ENCODE results near the gene NEU2.

NEU2 gene

GRCh38 chr2:233075966-233076339, 43.5 kb downstream of the NEU2 start:
- DNase-seq (ENCODE audit: low read depth in 2 of 2): no peak
- H3K4me3 ChIP-seq (replicated peaks in 1 of 2; ENCODE audit: low read depth in 2 of 2, low read length in 2 of 2): no peak overlapping the region
- no peak for TF ChIP-seq CTCF (IDR thresholded peaks at IDR 0.05; ENCODE audit: low read depth, low read length)

- no peak overlapping the region for H3K4me3 ChIP-seq (replicated peaks in 1 of 2; ENCODE audit: low read depth in 2 of 2, low read length in 2 of 2)
- no peak for DNase-seq (ENCODE audit: low read depth in 2 of 2)
- no peak for TF ChIP-seq CTCF (IDR thresholded peaks at IDR 0.05; ENCODE audit: low read depth, low read length)
These were observed 44.3 kb downstream of the NEU2 start for GRCh38 chr2:233076749-233077148.

DNA sequence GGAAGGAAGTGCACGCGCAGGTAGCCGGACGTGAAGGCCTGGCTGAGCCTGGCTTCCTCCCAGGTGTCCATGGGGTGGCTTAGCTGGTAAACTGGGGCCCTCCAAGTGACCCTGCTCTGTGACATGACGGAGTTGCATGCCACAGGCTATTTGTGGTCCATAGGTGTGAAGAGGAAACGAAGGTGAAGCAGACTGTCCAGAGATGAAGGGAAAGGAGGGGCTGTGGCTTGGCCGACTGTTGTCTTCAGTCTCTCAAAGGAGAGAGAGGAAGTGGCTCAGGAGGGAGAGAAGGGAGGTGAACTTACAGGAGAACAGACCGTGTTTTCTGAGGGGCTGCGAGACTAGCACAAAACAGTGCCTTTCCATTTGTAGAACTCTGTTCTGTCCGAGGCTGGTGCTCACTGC, 47.0 kb downstream of the NEU2 start:
- DNase-seq (ENCODE audit: low read depth in 2 of 2): no peak
- no peak for TF ChIP-seq CTCF (IDR thresholded peaks at IDR 0.05; ENCODE audit: low read depth, low read length)
- H3K4me3 ChIP-seq (replicated peaks in 1 of 2; ENCODE audit: low read depth in 2 of 2, low read length in 2 of 2): no peak overlapping the region

DNA sequence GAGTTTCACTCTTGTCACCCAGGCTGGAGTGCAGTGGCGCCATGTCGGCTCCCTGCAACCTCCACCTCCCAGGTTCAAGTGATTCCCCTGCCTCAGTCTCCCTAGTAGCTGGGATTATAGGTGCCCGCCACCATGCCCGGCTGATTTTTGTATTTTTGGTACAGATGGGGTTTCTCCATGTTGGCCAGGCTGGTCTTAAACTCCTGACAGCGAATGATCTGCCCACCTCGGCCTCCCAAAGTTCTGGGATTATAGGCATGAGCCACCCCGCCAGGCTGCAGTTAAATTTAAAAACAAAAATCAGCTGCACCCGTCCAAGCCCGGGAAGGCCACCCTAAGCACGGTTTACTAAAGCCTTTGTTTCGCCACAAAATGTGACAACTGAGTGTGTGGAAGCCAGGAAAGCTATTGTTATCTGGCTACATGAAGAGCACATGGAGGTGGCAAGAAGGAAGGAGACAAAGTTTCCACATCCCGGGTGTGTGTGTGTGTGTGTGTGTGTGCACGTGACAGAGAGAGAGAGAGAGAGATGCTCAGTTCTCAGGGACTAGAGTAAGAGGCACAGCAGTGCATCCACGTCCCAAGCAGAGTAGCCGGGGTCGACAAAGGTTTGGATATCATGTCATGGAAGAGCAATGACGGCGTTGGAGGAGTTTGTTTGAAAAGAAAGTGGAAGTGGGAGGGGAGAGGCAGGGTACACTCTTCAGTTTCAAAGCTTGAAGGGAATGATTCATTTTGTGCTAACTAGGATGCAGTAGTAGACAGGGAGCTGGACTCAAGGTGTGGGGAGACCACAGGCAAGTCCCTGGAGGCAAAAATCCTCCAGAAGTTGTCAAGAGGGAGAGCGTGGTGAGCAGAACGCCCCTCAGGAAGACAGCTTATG, 47.7 kb downstream of the NEU2 start:
- DNase-seq (ENCODE audit: low read depth in 2 of 2): no peak
- no peak overlapping the region for H3K4me3 ChIP-seq (replicated peaks in 1 of 2; ENCODE audit: low read depth in 2 of 2, low read length in 2 of 2)

DNA sequence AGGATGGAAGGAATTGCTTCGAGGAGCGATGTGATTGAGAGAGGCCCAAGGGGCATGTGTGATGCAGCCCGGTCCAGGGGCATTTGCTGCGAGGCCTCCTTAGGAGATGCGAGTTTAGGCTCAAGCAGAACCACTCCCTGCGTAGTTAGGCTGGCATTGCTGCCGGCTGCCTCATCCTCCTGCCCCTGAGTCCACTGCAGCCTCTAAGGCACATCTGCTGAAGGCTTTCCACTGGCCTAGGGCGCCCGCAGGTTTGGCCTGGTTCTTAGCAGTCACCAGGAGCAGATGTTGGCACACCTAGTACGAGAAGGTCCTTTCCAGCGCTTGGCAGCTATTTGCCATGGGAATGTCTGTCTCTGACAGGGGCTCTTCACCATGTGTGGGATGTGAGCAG, 48.4 kb downstream of the NEU2 start:
- DNase-seq (ENCODE audit: low read depth in 2 of 2): no peak
- TF ChIP-seq CTCF (IDR thresholded peaks at IDR 0.05; ENCODE audit: low read depth, low read length): no peak
- H3K4me3 ChIP-seq (replicated peaks in 1 of 2; ENCODE audit: low read depth in 2 of 2, low read length in 2 of 2): no peak overlapping the region

More for the DNA sequence above, 47.7 kb downstream of the NEU2 start:
- no peak for TF ChIP-seq CTCF (IDR thresholded peaks at IDR 0.05; ENCODE audit: low read depth, low read length)

GRCh38 chr2:233081232-233081730, 48.8 kb downstream of the NEU2 start:
- no peak overlapping the region for H3K4me3 ChIP-seq (replicated peaks in 1 of 2; ENCODE audit: low read depth in 2 of 2, low read length in 2 of 2)
- no peak for TF ChIP-seq CTCF (IDR thresholded peaks at IDR 0.05; ENCODE audit: low read depth, low read length)
- no peak for DNase-seq (ENCODE audit: low read depth in 2 of 2)
